GM23338 (cell line): ENCODE data around the gene KRTAP4-11.
"Not testable (repeated sequence)": the region's sequence is repeated elsewhere in the genome, so short reads cannot be mapped to it uniquely, and the experiment has no call there.

Experiments
- CREB1 ChIP-seq: fragments of 250-450 bp; sonication (Bioruptor Pico); IDR thresholded peaks from 2 replicates; pipeline ENCODE4 v1.5.0; 2020; ENCODE audit warnings: low read depth, mild to moderate bottlenecking, moderate library complexity
- EZH2 ChIP-seq: fragments of 200-600 bp; sonication (generic); IDR thresholded peaks from one replicate; pipeline ENCODE4 v1.8.0; 2017; ENCODE audit warnings: antibody characterized with exemption, mild to moderate bottlenecking, low read depth; ENCODE audit not compliant: unreplicated experiment
- EZH2phosphoT487 ChIP-seq: fragments of 200-600 bp; sonication (generic); IDR thresholded peaks from one replicate; pipeline ENCODE4 v1.8.1; 2018; ENCODE audit warnings: antibody characterized with exemption; ENCODE audit not compliant: unreplicated experiment
- JUNB ChIP-seq: IDR thresholded peaks from one replicate; pipeline ENCODE4 v1.6.1; 2016; ENCODE audit warnings: antibody characterized with exemption; ENCODE audit not compliant: unreplicated experiment
- NANOG ChIP-seq: IDR thresholded peaks from 2 replicates; pipeline ENCODE4 v1.6.1; 2016; ENCODE audit warnings: antibody characterized with exemption, borderline replicate concordance
- POLR2AphosphoS5 ChIP-seq: IDR thresholded peaks from 2 replicates; pipeline ENCODE4 v1.6.1; 2016; ENCODE audit warnings: antibody characterized with exemption, low read depth
- STAT1 ChIP-seq: IDR thresholded peaks from one replicate; pipeline ENCODE4 v1.6.1; 2016; ENCODE audit warnings: antibody characterized with exemption; ENCODE audit not compliant: unreplicated experiment
- ZNF114 ChIP-seq: fragments of 250-450 bp; sonication (Bioruptor Pico); IDR thresholded peaks from 2 replicates; pipeline ENCODE4 v1.5.0; 2020; ENCODE audit warnings: mild to moderate bottlenecking, moderate library complexity
- ZNF331 ChIP-seq: fragments of 250-450 bp; sonication (Bioruptor Pico); IDR thresholded peaks from 2 replicates; pipeline ENCODE4 v1.5.0; 2020; ENCODE audit warnings: low read depth, mild to moderate bottlenecking, moderate library complexity
- TF ChIP-seq, protein P1 (sequence below), 2 experiments: fragments of 200-600 bp in 1 of 2; sonication (generic) in 1 of 2; conservative IDR thresholded peaks; 2 replicates each; pipeline versions ENCODE4 v1.5.1 to v1.6.1; 2016 to 2017; ENCODE audit warnings: antibody characterized with exemption in 2 of 2, low read depth in 2 of 2, mild to moderate bottlenecking in 2 of 2, moderate library complexity in 1 of 2
- TF ChIP-seq, protein P2 (sequence below): IDR thresholded peaks from one replicate; pipeline ENCODE4 v1.6.1; 2018; ENCODE audit warnings: antibody characterized with exemption; ENCODE audit not compliant: unreplicated experiment
- TF ChIP-seq, protein P3 (sequence below): IDR thresholded peaks from 2 replicates; pipeline ENCODE4 v1.6.1; 2016; ENCODE audit warnings: antibody characterized with exemption
- TF ChIP-seq, protein P4 (sequence below): fragments of 250-450 bp; sonication (Bioruptor Pico); IDR thresholded peaks from 2 replicates; pipeline ENCODE4 v1.5.0; 2020; ENCODE audit warnings: mild to moderate bottlenecking, moderate library complexity

DNA sequence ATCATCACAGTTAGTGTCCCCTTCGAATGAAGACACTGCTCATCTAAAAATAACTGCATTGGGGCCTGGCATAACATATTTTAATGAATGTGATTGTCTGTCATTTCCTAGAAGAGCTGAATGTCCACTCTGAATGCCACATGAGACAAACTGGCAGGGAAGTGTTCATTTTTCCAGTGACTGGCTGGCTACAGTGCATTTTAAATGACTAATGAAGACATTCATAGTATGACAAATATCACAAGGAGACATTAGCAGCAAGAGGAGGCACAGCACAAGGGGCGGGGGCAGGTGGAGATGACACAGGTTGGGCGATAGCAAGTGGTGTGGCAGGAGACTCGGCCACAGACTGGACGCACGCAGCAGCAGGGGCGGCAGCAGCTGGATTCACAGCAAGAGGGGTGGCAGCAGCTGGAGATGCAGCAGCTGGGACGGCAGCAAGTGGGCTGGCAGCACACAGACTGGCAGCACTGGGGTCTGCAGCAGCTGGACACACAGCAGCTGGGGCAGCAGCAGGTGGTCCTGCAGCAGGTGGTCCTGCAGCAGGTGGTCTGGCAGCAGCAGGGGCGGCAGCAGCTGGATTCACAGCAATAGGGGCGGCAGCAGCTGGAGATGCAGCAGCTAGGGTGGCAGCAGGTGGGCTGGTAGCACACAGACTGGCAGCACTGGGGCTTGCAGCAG is 30.9 kb upstream of the KRTAP4-11 start:
- TF ChIP-seq, protein P1, sequence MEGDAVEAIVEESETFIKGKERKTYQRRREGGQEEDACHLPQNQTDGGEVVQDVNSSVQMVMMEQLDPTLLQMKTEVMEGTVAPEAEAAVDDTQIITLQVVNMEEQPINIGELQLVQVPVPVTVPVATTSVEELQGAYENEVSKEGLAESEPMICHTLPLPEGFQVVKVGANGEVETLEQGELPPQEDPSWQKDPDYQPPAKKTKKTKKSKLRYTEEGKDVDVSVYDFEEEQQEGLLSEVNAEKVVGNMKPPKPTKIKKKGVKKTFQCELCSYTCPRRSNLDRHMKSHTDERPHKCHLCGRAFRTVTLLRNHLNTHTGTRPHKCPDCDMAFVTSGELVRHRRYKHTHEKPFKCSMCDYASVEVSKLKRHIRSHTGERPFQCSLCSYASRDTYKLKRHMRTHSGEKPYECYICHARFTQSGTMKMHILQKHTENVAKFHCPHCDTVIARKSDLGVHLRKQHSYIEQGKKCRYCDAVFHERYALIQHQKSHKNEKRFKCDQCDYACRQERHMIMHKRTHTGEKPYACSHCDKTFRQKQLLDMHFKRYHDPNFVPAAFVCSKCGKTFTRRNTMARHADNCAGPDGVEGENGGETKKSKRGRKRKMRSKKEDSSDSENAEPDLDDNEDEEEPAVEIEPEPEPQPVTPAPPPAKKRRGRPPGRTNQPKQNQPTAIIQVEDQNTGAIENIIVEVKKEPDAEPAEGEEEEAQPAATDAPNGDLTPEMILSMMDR (conservative IDR thresholded peaks at IDR 0.05; ENCODE audit: low read depth in 2 of 2): not testable (repeated sequence)
- TF ChIP-seq EZH2; STAT1; EZH2phosphoT487; NANOG; POLR2AphosphoS5; ZNF331 (CRISPR knock-in tag); CREB1 (CRISPR knock-in tag); JUNB; ZNF114 (CRISPR knock-in tag): not testable (repeated sequence)
- TF ChIP-seq, protein P2, sequence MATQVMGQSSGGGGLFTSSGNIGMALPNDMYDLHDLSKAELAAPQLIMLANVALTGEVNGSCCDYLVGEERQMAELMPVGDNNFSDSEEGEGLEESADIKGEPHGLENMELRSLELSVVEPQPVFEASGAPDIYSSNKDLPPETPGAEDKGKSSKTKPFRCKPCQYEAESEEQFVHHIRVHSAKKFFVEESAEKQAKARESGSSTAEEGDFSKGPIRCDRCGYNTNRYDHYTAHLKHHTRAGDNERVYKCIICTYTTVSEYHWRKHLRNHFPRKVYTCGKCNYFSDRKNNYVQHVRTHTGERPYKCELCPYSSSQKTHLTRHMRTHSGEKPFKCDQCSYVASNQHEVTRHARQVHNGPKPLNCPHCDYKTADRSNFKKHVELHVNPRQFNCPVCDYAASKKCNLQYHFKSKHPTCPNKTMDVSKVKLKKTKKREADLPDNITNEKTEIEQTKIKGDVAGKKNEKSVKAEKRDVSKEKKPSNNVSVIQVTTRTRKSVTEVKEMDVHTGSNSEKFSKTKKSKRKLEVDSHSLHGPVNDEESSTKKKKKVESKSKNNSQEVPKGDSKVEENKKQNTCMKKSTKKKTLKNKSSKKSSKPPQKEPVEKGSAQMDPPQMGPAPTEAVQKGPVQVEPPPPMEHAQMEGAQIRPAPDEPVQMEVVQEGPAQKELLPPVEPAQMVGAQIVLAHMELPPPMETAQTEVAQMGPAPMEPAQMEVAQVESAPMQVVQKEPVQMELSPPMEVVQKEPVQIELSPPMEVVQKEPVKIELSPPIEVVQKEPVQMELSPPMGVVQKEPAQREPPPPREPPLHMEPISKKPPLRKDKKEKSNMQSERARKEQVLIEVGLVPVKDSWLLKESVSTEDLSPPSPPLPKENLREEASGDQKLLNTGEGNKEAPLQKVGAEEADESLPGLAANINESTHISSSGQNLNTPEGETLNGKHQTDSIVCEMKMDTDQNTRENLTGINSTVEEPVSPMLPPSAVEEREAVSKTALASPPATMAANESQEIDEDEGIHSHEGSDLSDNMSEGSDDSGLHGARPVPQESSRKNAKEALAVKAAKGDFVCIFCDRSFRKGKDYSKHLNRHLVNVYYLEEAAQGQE: not testable (repeated sequence)
- TF ChIP-seq, protein P3, sequence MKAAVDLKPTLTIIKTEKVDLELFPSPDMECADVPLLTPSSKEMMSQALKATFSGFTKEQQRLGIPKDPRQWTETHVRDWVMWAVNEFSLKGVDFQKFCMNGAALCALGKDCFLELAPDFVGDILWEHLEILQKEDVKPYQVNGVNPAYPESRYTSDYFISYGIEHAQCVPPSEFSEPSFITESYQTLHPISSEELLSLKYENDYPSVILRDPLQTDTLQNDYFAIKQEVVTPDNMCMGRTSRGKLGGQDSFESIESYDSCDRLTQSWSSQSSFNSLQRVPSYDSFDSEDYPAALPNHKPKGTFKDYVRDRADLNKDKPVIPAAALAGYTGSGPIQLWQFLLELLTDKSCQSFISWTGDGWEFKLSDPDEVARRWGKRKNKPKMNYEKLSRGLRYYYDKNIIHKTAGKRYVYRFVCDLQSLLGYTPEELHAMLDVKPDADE: not testable (repeated sequence)
- TF ChIP-seq, protein P4, sequence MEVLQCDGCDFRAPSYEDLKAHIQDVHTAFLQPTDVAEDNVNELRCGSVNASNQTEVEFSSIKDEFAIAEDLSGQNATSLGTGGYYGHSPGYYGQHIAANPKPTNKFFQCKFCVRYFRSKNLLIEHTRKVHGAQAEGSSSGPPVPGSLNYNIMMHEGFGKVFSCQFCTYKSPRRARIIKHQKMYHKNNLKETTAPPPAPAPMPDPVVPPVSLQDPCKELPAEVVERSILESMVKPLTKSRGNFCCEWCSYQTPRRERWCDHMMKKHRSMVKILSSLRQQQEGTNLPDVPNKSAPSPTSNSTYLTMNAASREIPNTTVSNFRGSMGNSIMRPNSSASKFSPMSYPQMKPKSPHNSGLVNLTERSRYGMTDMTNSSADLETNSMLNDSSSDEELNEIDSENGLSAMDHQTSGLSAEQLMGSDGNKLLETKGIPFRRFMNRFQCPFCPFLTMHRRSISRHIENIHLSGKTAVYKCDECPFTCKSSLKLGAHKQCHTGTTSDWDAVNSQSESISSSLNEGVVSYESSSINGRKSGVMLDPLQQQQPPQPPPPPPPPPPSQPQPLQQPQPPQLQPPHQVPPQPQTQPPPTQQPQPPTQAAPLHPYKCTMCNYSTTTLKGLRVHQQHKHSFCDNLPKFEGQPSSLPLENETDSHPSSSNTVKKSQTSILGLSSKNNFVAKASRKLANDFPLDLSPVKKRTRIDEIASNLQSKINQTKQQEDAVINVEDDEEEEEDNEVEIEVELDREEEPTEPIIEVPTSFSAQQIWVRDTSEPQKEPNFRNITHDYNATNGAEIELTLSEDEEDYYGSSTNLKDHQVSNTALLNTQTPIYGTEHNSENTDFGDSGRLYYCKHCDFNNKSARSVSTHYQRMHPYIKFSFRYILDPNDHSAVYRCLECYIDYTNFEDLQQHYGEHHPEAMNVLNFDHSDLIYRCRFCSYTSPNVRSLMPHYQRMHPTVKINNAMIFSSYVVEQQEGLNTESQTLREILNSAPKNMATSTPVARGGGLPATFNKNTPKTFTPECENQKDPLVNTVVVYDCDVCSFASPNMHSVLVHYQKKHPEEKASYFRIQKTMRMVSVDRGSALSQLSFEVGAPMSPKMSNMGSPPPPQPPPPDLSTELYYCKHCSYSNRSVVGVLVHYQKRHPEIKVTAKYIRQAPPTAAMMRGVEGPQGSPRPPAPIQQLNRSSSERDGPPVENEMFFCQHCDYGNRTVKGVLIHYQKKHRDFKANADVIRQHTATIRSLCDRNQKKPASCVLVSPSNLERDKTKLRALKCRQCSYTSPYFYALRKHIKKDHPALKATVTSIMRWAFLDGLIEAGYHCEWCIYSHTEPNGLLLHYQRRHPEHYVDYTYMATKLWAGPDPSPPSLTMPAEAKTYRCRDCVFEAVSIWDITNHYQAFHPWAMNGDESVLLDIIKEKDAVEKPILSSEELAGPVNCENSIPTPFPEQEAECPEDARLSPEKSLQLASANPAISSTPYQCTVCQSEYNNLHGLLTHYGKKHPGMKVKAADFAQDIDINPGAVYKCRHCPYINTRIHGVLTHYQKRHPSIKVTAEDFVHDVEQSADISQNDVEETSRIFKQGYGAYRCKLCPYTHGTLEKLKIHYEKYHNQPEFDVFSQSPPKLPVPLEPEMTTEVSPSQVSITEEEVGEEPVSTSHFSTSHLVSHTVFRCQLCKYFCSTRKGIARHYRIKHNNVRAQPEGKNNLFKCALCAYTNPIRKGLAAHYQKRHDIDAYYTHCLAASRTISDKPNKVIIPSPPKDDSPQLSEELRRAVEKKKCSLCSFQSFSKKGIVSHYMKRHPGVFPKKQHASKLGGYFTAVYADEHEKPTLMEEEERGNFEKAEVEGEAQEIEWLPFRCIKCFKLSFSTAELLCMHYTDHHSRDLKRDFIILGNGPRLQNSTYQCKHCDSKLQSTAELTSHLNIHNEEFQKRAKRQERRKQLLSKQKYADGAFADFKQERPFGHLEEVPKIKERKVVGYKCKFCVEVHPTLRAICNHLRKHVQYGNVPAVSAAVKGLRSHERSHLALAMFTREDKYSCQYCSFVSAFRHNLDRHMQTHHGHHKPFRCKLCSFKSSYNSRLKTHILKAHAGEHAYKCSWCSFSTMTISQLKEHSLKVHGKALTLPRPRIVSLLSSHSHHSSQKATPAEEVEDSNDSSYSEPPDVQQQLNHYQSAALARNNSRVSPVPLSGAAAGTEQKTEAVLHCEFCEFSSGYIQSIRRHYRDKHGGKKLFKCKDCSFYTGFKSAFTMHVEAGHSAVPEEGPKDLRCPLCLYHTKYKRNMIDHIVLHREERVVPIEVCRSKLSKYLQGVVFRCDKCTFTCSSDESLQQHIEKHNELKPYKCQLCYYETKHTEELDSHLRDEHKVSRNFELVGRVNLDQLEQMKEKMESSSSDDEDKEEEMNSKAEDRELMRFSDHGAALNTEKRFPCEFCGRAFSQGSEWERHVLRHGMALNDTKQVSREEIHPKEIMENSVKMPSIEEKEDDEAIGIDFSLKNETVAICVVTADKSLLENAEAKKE (CRISPR knock-in tag): not testable (repeated sequence)
